Right ventricle myocardium inferior (tissue), 1 donor: ENCODE results near the gene KRTAP9-9. TPM values are rescaled to one million over a fixed set of nuclear protein-coding genes. Genes with fewer than 3 reads are reported as not detected.
"Not testable (repeated sequence)": the region's sequence is repeated elsewhere in the genome, so short reads cannot be mapped to it uniquely, and the experiment has no call there.

ENCODE experiments used
- ATAC-seq: fragments of 200-7000 bp; cut with Tn5 transposase; one replicate; pipeline ENCODE4 v1.9.1; 2020; ENCODE audit warnings: mild to moderate bottlenecking, moderate library complexity
- DNase-seq: peaks from one replicate; pipeline ENCODE4 v3.0.0; 2021; ENCODE audit errors: missing footprints
- intact Hi-C: fragments of 100-400 bp; cut with DNase I; formaldehyde crosslinking; loops from one replicate; pipeline ENCODE4 v1.11.0; 2022
- long read RNA-seq: library from polyadenylated mRNA; unstranded; transcript quantifications from one replicate; pipeline ENCODE4 v2.0.0, GENCODE V29; 2021
- total RNA-seq: library from RNA; stranded (reverse); fragmentation: NEBNext Ultra II Directional; extraction: Animal tissue kit (Norgen Biotek cat#: 25700); gene quantifications from one replicate; pipeline ENCODE4 v1.2.1, GENCODE V29; 2021
- donor health status: DM: no; HTN: yes; CAD: no; lungs with severe emphysema.

The KRTAP9-9 gene
- not detected for total RNA-seq
- long read RNA-seq, result 0 reads

DNA sequence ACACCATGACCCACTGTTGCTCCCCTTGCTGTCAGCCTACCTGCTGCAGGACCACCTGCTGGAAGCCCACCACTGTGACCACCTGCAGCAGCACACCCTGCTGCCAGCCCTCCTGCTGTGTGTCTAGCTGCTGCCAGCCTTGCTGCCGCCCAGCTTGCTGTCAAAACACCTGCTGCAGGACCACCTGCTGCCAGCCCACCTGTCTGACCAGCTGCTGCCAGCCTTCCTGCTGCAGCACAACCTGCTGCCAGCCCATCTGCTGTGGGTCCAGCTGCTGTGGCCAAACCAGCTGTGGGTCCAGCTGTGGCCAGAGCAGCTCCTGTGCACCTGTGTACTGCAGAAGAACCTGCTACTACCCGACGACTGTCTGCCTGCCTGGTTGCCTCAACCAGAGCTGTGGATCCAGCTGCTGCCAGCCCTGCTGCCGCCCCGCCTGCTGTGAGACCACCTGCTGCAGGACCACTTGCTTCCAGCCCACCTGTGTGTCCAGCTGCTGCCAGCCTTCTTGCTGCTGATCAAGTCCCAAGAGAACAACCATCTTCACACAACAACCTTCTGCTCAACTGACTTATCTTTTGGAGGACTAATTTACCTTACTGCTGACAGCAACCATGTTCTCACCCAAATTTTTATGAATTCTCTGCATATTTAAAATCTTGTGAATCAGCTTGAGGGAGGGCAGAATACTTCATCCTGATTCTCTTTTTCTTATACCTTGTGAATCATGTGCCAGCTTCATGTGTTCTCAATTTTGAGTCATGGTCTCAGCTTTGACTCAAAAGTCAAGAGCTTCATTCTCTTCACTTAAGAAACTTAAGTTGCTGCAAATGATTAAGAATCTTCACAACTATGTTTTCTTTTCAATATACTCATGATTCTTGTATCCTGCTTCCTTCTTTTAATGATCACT lies at the start of gene KRTAP9-9:
Gene KRTAP9-9 (plus strand): TSS at position 4 of the 910 bp plus-strand sequence.
- intact Hi-C loops, ATAC-seq: not testable (repeated sequence)
- DNase-seq, result peak; percentile 60

DNA sequence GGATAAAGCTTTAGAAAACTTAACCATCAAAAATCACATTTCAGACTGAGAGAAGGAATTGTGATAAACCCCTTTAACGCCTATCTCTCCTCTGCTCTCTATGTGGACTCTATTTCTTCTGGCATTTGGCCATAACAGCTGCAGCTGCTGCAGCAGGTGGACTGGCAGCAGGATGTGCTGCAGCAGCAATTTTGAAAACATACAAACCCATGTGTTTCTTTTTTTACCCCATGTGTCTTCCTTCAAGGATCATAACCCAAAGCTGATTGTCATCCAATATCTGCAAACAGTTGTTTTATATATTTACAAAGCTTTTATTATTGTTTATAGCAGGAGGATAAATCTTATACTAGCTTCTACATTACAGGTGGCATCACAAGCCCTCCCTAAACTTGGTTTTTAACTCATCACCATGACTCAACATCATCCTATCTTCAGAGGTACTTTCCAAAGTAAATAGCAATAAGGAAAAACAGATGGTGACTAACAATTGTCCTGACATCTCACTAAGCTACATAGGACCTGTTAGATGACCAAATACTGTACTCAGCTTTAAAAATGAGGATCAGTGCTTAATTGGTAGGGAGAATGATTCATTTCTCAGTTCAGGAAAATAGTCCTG lies 43.2 kb upstream of the KRTAP9-9 start:
- ATAC-seq, result no peak

DNA sequence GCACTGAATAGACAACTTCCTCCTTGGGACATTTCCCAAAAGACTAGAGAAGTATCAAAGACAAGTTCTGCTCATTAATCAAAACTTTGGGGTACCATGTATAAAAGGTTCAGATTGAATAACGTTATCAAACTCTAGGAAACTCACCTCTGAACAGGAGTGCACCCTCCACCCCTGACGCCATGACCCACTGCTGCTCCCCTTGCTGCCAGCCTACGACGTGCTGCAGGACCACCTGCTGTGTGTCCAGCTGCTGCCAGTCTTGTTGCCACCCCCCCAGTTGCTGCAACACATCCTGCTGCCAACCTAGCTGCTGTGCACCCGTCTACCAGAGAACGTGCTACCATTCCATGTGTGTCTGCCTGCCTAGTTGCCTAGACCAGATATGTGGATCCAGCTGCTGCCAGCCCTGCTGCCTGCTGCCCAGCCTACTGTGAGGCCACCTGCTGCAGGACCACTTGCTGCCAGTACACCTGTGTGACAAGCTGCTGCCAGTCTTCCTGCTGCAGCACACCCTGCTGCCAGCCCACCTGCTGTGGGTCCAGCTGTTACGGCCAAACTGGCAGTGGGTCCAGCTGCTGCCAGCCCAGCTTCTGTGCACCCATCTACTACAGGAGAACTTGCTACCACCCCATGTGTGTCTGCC lies 42.5 kb upstream of the KRTAP9-9 start:
- DNase-seq (peak; percentile 48), ATAC-seq (no peak)
- intact Hi-C loops, result no loop called here

More for the DNA sequence above, 43.2 kb upstream of the KRTAP9-9 start:
- DNase-seq, result no peak
- intact Hi-C loops, result no loop called here

DNA sequence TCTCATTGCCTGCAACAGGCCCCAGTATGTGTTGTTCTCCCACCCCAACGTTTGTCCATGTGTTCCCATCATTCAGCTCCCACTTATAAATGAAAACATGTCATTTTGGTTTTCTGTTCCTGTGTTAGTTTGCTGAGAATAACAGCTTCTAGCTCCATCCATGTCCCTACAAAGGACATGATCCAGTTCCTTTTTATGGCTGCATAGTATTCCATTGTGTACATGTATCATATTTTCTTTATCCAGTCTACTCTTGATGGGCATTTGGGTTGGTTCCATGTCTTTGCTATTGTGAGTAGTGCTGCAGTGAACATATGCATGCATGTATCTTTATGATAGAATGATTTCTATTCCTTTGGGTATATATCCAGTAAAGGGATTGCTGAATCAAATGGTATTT lies 39.5 kb upstream of the KRTAP9-9 start:
- no peak for ATAC-seq
- intact Hi-C loops, result no loop called here
- no peak for DNase-seq

DNA sequence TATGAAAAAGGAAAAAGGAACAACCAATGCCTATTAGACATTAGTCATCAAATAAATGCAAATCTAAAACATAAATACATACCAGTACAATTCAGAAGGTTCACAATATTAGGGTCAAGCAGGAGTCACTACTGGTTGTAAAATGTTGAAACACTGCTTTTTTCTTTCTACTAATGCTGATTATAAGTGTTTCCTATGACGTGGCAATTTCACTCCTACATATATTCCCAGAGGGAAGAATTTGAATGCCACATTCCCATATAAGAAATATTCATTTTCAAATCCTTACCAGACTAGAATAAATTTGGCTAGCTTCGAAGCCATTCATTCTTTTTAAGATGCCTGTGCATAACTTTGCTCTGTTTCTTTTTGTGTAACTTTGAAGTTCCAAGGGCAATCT lies 31.4 kb upstream of the KRTAP9-9 start:
- no peak for ATAC-seq
- intact Hi-C loops, result no loop called here
- DNase-seq, result no peak

DNA sequence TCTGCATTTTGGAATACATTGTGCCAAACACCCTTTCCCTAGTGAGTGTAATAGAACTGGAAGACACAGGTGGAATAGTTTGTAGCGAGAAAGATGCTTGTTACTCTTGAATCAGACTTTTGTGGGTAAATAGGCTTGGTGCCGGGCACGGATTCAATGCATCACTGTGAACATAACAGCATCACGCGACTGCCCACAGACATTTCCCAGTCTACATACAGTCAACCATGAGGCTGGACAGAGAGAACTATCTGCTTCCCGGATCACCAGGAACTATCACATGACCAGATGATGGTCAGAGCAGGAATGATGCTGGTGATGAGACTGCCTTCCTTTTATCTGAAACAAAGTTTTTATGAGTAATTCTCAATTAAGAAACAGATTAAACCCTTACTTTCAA lies 29.1 kb upstream of the KRTAP9-9 start:
- DNase-seq (no peak), ATAC-seq (no peak)
- intact Hi-C loops, result no loop called here

DNA sequence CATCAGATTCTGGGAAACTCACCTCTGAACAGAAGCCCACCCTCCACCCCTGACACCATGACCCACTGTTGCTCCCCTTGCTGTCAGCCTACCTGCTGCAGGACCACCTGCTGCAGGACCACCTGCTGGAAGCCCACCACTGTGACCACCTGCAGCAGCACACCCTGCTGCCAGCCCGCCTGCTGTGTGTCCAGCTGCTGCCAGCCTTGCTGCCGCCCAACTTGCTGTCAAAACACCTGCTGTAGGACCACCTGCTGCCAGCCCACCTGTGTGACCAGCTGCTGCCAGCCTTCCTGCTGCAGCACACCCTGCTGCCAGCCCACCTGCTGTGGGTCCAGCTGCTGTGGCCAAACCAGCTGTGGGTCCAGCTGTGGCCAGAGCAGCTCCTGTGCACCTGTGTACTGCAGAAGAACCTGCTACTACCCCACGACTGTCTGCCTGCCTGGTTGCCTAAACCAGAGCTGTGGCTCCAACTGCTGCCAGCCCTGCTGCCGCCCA lies 28.5 kb upstream of the KRTAP9-9 start, which contains the start of gene KRTAP9-2:
Gene KRTAP9-2 (plus strand): TSS at position 51 of the 498 bp plus-strand sequence. CDS start 7 bp downstream, at position 58.
- DNase-seq, ATAC-seq, intact Hi-C loops: not testable (repeated sequence)

DNA sequence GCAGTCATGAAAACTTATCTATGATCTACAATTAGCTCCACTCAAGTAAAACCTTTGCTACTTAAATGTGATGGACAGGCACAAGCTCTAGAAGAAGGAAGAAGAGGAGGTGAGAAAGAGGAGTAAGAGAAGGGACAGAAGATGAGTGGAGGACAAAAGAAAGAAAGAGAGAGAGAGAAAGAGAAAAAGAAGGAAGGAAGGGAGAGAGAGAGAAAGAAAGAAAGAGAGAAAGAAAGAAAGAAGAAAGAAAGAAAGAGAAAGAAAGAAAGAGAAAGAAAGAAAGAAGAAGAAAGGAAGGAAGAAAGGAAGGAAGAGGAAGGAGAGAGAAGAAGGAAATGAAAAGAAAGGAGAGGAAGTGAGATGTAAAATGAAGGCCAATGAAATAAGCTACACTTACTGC lies 25.1 kb upstream of the KRTAP9-9 start:
- no peak for DNase-seq
- intact Hi-C loops, result no loop called here
- ATAC-seq, result no peak

DNA sequence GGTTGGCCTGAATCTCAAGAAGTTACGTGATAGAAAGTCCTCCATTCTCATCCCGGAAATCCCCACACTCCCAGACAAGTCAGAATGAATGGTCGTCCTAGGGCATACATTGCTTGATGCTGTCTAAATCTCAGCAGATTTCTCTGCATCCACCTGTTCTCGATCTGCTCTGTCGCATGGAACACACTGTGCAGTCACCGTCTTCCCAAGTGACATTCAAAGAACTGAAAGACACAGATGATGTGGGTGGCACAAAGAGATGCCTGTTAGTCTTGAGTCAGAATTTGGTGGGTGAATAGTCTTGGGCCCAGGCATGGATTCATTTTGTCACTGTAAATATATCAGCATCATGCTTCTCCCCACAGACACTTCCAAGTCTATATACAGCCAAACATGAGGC lies 23.5 kb upstream of the KRTAP9-9 start:
- intact Hi-C loops, result no loop called here
- DNase-seq (no peak), ATAC-seq (no peak)

DNA sequence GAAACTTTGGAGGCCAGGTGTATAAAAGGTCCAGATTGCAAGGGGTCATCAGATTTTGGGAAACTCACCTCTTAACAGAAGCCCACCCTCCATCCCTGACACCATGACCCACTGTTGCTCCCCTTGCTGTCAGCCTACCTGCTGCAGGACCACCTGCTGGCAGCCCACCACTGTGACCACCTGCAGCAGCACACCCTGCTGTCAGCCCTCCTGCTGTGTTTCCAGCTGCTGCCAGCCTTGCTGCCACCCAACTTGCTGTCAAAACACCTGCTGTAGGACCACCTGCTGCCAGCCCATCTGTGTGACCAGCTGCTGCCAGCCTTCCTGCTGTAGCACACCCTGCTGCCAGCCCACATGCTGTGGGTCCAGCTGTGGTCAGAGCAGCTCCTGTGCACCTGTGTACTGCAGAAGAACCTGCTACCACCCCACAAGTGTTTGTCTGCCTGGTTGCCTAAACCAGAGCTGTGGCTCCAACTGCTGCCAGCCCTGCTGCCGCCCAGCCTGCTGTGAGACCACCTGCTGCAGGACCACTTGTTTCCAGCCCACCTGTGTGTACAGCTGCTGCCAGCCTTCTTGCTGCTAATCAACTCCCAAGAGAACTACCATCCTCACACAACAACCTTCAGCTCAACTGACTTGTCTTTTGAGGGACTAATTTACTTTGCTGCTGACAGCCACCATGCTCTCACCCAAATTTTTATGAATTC lies 22.6 kb upstream of the KRTAP9-9 start, which contains the start of gene KRTAP9-3:
Gene KRTAP9-3 (plus strand): TSS at position 51 of the 707 bp plus-strand sequence. CDS start 53 bp downstream, at position 104.
- DNase-seq, intact Hi-C loops, ATAC-seq: not testable (repeated sequence)

DNA sequence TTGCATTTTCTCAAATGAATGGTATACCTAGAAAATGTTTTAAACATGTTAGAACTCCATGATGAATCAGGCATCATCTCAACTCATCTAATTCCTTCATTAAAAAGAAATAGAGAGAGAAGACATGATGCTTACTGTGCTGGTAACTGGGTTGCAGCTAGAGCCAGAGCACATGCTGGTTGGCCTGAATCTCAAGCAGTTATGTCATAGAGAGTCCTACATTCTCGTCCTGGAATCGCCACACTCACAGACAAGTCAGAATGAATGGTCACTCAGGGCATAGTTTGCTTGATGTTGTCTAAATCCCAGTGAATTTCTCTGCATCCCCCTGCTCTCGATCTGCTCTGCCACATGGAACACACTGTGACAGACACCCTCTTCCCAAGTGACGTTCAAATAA lies 18.1 kb upstream of the KRTAP9-9 start:
- intact Hi-C loops, DNase-seq, ATAC-seq: not testable (repeated sequence)

DNA sequence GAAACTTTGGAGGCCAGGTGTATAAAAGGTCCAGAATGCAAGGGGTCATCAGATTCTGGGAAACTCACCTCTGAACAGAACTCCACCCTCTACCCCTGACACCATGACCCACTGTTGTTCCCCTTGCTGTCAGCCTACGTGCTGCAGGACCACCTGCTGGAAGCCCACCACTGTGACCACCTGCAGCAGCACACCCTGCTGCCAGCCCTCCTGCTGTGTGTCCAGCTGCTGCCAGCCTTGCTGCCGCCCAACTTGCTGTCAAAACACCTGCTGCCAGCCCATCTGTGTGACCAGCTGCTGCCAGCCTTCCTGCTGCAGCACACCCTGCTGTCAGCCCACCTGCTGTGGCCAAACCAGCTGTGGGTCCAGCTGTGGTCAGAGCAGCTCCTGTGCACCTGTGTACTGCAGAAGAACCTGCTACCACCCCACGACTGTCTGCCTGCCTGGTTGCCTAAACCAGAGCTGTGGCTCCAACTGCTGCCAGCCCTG lies 17.2 kb upstream of the KRTAP9-9 start, which contains the start of gene KRTAP9-8:
Gene KRTAP9-8 (plus strand): TSS at position 51 of the 489 bp plus-strand sequence. CDS start 53 bp downstream, at position 104.
- intact Hi-C loops, ATAC-seq, DNase-seq: not testable (repeated sequence)

DNA sequence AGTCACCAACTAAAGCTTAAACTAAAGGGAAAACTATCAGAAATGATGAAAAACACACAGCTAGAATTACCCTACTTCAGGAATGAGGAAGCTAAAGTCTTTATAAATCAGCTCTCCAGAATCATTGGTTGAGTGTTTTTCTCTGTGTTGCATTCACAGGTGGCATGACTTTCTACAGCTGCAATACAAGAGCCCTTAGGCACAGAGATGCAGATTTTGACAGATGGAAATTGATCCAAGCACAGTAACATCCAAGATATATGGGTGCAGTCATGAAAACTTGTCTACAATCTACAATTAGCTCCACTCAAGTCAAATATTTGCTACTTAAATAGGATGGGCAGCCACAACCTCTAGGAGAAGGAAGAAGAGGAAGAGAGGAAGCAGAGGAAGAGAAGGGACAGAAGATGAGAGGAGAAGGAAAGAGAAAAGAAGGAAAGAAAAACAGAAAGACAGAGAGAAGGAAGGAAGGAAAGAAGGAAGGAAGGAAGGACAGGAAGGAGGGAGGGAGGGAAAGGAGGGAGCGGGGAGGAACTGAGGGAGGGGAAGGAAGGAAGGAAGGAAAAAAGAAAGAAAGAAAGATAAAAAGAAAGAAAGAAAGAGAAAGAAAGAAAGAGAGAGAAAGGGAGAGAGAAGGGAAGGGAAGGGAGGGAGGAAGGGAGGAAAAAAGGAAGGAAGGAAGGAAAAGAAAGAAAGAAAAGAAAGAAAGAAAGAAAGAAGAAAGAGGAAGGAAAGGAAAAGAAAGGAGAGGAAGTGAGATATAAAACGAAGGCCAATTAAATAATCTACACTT lies 8.0 kb upstream of the KRTAP9-9 start:
- ATAC-seq, intact Hi-C loops, DNase-seq: not testable (repeated sequence)

DNA sequence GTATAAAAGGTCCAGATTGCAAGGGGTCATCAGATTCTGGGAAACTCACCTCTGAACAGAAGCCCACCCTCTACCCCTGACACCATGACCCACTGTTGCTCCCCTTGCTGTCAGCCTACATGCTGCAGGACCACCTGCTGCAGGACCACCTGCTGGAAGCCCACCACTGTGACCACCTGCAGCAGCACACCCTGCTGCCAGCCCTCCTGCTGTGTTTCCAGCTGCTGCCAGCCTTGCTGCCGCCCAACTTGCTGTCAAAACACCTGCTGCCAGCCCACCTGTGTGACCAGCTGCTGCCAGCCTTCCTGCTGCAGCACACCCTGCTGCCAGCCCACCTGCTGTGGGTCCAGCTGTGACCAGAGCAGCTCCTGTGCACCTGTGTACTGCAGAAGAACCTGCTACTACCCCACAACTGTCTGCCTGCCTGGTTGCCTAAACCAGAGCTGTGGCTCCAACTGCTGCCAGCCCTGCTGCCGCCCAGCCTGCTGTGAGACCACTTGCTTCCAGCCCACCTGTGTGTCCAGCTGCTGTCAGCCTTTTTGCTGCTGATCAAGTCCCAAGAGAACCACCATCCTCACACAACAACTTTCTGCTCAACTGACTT lies 5.4 kb upstream of the KRTAP9-9 start, which contains the start of gene KRTAP9-4:
Gene KRTAP9-4 (plus strand): TSS at position 51 of the 604 bp plus-strand sequence. CDS start 34 bp downstream, at position 85.
- intact Hi-C loops, DNase-seq, ATAC-seq: not testable (repeated sequence)

DNA sequence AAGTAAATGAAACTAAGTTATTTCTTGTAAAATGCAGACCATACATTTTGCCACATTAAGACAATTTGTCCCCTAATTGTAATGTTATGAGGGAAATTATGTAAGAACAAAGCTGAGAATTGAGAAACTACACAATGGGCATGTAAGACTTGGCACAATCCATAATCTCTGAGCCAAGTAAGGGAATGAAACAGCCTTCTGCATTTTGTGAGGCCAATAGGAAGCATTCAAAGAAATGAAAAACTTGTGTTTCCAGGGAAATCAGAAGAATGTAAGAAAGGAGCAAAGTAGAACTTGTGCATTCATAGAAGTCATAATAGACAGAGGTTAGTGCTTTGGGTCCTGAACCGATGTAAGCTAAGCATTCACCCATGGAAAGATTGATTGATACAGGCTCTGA lies 3.9 kb upstream of the KRTAP9-9 start:
- DNase-seq (no peak), ATAC-seq (no peak)
- intact Hi-C loops, result no loop called here

DNA sequence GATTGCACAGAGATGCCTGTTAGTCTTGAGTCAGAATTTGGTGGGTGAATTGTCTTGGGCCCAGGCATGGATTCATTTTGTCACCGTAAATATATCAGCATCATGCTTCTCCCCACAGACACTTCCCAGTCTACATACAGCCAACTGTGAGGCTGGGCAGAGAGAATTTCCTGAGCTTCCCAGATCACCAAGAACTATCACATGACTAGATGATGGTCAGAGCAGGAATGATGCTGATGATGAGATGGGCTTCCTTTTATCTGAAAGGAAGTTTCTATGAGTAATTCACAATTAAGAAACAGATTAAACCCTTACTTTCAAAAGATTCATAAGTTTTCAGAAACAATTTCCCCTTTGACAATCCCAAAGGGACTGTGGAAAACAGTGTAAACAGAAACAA lies 323 bp upstream of the KRTAP9-9 start:
- no peak for DNase-seq
- ATAC-seq, result no peak
- intact Hi-C loops, result no loop called here

DNA sequence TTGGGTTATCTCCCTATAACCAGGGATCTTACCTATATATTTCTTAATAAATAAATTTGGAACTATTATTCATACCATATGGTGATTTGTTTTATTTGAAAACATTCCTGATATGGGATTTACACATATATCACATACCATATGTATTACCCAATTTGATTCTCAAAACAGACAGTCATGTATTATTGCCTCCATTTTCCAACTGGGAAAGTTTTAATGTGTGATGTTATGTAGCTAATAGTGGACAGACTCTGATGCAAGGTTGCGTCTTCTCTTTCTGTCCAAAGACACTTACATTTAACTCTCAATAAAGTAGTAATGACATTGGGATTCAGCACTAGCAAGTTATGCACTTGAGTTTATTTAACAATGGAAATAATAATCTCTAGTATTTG lies 1.1 kb downstream of the KRTAP9-9 start:
- ATAC-seq (no peak), DNase-seq (no peak)
- intact Hi-C loops, result no loop called here
